ENCODE results near the gene ARMS2.

Gene ARMS2

DNA sequence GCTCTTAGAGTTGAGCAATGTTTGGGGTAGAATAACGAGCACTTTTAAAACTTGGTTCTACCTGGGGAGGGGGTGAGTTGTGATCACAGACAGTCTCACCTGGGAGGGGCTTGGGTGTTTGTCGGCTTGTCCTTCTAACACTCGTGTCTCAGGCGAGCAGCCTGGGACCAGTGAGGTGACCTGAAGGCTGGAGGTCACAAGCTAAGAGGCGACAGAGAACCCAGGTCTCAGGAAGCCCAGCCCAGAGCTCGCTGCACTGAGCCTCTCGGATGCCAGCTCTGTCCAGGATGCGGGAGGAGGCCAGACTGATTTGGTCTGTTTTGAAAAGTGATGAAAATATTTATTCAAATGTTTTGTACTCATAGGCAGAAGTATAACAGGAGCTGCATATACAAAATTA lies 18.7 kb downstream of the ARMS2 start:
- DNase-seq, result no peak

DNA sequence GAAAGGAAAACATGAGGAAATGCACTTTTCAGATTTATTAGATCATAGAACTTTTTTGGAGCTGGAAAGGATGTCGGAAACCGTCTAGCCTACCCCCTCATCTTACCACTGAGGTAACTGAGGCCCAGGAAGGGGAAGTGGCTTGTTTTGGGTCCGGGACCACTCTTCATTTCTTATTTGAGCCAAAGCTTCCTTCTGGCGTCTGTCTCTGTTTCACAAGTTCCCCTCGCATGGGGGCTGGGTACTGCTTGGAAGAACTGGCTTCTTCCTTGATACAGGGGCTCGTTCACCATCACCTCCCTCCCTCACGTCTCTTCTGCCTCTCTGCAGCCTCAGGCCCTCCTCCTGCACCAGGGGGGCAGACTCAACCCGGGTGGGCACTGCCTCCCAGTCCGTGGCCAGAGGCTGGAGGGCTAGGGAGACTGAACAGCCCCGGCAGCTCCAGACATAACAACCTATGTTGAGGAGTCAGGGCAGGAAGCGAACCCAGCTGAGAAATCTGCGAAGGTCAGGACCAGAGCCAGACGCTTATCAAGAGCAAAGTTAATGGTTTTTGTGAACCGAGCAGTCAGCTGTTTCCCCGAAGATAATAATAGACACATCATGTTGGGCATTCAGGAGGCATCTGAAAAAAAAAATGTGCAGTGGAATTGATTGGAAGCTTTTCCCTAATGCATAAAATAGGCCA lies 19.8 kb downstream of the ARMS2 start:
- DNase-seq, result no peak

DNA sequence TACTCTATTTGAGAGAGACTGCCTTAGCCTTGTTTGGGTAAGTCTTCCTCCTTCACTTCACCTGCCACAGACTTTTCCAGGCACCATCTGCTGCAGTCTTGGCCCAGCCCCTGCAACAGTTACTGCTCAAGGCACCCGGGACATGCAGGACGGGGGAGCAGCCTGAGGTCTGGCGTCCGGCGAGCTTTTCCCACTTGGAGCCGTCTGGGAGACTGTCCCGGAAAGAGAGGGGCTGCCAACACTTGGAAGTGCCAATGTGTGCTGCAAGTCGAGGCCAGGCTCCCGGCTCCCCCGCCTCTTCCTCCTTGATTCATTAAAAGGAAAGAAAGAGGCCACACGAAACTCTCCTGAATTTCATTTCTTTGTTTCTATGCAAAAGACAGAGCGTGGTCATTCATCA lies 20.6 kb downstream of the ARMS2 start:
- no peak for DNase-seq

DNA sequence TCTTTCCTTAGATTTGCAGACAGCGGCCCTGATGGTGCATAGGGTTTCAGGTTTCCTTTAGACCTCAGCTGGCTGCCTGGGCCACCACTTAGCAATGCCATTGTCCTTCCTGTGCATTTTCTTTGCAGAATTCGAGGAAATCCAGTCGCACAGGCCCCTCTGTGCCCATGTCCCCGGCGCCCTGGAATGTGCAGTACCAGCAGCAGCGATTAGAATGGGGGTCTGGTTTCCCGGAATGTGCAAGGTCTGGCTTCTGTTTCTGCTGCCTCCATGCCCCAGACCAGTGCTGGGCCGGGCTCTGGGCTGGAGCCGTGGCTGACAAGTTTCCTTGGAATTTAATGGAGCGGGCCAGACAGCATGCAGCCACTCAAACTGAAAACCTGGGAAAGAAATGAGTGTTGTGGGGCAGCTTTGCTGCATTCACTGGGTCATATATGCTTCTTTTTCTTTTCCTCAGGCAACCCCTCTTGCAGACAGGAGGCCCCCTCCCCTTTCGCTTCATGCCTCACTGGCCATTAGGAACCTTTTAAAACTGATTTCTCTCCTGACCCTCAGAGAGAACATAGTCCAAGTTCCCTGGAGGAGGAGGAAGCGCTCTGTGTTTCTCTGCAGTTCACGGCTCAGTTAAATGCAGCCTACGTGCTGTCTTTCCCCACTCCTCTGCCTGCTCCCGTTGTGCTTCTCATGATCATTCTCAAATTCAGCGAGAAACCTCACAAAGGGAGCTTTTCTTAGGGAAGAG lies 21.3 kb downstream of the ARMS2 start:
- no peak for DNase-seq

DNA sequence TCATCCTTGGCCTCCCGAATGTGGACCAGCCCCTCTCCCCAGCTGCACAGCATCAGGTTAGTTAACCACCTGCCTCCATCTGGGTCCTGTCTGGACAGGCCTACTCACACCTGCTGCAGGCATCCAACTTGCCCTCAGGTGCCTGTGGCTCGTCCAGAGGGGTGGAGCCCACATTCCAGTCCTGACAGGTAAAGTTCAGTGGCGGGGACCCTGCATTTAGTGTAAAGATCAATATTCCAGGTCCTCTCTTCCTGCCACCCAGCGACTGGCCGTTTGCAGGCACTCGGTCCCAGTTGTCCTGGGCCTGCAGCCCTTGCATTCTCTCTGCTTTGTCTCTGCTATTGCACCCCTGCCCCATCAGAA lies 21.9 kb downstream of the ARMS2 start:
- DNase-seq, result no peak

DNA sequence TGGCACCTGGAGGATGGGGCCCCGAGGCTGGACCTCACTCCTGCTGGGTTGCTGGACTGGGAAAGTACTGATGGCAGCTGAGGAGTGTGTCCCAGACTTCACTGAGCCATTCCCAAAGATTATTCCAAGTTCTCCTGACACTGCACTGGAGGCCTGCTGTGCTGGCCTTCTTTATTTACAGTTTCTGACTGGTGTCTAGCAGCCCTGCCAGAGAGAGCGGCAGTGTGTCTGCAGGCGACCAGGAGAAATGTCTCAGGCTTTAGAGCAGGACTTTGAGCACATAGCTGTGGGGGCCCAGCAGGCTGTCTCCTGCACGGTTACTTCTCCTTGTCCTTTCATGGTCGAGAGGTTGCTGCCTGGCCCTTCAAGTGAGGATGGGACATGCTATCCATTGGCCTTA lies 23.0 kb downstream of the ARMS2 start:
- DNase-seq, result no peak

DNA sequence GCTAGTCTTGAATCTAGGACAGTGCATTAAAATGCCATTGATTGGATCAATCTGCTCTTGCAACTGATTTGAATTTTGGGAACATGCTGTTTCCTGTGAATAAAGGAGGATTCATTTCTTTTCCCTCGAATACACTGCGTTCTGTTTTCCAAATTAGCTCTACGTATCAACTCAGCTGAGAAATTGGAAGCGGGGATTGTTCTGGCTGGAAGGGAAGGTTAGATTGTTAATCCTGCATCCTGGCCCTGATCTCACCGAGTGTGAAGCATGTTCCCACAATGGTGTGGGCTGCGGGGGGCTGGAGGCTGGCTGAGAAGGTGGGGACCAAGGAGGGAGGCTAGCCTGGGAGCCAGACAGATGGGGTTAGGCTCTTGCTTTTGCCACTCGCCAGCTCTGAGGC lies 24.5 kb downstream of the ARMS2 start:
- no peak for DNase-seq

DNA sequence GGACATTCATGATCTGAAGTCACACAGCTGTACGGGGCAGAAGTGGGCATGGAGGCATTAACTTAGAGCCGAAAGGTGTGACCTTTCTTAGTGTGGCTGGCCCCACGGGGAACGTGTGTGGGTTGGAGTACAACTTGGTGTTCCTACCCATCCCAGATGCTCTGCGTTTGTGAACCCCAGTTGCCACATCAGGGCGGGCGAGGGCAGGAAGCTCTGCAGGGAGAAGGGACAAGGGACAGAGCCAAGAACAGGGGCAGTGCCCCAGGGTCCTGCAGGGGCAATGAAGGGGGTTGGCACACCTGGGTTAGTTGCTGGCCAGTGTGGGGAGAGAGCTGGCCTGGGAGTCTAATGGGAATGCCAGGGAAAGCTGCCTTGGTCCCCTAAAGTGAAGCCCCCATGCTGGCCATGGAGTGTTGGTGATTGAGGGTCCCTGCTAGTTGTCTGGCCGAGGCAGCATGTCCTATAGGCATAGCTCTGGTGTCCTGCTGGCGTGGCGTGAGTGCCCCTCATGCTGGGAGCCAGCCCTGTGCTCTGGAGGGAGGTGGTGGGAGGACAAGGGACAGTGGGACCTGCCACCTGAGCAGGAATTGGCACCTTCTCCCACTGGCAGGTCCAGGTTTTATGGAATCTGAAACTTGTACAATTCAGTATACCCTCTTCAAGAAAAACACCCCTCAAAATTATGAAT lies 25.8 kb downstream of the ARMS2 start:
- DNase-seq, result no peak

DNA sequence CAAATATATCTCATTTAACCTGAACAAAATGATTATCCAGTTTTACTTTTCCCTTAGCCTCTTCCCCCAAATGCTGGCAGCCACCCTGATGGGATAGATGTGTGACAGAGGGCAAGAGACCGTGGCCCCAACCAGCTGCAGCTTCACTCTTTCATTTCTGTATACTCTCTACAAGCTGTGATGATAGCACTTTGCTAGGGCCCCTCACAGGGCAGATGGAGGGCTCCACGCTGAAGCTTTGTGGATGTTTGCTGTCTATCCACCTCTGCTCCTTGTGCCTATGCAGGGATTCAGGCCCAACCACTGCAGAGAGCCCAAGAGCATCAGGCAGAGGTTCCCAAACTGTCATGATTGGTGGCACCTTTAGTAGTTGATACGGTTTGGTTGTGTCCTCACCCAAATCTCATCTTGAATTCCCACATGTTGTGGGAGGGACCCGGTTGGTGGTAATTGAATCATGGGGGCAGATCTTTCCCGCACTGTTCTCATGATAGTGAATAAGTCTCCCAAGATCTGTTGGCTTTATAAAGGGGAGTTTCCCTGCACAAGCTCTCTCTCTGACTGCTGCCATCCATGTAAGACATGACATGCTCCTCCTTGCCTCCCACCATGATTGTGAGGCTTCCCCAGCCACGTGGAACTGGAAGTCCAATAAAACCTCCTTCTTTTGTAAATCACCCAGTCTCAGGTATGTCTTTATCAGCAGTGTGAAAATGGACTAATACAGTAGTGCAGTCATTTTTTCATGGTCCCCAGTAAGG lies 27.0 kb downstream of the ARMS2 start:
- no peak for DNase-seq

DNA sequence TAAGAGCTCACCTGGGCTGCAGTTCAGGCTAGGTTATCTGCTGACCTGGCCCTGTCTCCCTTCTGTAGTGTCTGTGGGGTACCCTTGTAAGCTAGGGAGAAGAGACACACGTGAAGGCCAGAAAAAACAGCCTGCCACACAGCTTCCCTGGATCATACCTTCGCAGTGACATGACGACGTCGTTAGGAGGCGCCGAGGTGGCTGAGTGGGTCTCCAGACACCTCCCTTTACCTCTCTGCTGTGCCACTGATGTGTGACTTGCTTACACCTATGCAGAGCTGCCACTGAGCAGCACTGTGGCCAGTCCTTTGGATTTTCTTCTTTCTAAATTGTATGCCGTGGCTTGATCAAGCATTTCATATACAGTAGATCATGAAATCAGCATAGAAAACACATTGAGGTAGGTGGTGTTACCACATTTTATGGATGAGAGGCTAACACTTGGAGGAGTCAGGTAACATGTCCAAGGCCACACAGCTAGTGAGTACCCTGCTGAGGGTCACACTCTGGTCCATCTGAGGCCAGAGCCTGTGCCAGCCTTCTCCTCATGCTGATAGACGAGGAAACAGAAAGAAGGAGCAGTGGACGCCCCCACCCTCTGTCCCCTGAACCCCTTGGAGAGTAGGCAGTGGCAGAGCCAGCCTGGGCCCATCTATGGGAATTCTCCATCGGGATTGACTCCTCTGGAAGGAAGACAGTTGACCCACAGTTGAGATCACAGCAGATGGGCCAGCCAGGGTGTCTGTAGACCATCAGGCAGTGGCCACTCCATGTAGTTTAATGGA lies 30.0 kb downstream of the ARMS2 start:
- DNase-seq, result no peak

DNA sequence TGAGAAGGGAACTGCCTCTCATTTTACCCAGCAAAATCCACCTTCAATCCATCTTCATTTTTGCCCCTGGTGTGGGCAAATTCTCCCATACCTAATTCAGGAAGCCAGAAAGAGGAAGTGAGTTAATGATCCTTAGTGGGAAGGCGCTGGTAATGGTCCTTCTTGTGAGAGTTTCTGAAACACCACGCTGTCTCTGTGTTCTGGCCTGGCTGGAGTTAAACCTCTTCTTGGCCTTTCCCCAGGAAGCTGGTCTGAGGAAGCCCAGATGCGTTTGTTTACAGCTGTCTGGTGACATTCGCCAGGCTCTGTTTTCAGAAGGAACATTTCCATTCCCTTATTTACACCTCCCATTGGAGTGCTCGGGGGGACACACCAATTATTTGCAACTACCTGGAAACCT lies 31.2 kb downstream of the ARMS2 start:
- no peak for DNase-seq

DNA sequence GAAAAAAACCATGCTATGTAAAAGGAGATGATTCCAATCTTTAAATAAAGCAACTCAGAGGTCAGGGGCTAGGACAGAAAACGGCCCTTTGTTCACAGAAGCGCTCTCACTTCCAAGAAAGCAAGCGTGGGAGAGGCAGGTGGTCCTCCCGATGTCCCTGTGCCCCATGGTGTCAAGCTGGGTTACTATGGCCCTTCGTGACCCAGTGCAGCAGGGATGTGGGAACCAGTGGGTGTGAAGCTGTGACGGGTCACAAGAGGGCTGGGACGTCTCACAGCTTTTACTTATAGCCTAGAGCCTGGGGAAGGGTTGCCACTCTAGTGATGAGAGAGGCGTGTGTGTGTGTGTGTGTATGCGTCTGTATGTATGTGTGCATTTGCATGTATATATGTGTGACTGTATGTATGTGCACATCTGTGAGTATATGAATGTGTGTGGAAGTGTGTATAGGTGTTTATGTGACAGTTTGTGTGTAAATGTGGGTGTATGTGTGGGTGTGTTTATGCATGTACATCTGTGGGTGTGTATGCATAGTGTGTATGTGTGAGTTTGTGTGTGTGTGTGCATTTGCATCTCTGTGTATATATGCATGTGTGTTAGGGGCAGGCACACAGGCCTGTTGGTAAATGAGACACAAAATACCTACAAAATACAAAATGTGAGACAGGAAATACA lies 32.1 kb downstream of the ARMS2 start:
- DNase-seq, result no peak

DNA sequence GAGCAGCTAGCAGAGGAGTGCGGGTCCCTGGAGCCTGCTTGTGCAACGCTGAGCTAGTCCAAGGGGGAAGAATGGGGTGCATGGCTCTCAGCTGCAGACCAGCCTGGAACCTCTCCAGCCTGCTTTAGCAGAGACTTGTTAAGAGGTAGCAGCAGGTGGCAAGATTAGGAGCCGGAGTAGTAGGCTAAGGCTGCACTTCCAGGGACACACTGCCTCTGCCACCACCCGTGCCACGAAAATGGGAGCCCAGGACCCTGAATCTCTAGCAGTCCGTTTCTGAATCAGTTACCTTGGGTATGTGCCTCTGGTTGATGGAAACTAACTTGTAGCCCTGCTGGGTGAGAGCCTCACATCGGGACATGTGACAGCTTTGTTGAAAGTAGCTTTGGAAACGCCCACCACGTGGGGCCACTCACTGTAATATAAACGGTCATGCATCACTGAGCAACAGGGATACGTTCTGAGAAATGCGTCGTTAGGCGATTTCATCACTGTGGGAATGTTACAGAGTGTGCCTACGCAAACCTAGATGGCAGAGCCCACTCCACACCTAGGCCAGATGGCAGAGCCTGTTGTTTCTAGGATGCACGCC lies 32.8 kb downstream of the ARMS2 start:
- DNase-seq, result no peak

DNA sequence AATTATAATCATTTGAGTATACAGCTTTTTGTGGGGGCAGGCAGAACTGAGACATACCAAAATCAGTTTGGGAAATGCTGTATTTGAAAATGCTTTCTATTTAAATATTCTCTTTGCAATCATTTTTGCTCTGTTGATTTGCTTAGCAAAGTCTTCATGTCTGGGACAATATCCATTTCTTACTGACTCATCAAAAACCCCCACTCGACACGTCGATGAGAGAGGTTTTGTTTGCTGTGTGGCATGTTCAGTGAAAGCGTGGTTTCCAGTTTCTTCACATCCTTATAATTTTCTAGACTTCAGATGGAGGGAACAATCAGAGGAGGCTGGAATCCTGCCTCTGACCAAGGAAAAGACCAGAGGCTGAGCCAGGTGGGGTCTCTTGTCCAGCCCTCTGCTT lies 35.8 kb downstream of the ARMS2 start:
- DNase-seq, result no peak

DNA sequence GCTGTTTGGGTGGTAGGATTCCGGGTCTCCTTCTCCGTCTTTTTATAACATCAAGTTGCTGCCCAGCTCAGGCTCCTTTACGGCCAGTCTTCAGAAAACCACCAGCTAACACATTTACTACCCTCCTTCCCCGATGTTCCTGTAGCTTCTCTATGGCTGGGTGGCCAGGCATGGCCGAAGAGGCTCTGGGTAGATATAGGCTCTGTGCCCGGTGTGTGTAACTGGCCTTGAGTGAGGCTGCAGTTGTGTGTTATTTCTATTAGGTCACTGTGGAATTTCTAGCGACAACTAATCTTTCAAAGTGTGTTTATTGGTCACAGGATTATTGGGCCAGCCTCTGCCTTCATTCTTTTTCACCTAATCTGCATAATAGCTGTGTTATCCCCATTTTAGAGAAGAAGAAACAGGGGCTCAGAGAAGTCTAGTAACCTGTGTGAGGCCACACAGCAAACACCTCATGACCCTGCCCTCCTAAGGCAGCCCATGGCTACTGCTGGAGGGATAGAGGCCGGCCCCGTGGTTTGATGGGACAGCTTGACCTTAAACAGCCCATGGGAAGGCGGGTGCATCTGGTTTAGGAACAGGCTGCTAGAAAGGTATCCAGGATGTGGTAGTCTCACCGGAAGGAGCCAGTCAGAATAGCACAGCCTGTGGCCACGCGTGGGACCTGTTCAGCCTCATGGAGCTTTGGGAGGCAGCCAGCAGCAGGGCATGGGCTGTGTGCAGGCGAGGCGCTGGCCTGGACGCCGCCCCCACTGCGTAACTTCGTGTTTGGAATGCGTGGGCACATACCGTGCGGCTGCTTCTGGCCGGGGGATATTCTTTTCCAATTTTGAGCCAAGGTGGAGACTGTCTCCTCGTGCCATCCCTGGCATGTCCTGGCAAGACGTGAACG lies 36.6 kb downstream of the ARMS2 start:
- no peak for DNase-seq

DNA sequence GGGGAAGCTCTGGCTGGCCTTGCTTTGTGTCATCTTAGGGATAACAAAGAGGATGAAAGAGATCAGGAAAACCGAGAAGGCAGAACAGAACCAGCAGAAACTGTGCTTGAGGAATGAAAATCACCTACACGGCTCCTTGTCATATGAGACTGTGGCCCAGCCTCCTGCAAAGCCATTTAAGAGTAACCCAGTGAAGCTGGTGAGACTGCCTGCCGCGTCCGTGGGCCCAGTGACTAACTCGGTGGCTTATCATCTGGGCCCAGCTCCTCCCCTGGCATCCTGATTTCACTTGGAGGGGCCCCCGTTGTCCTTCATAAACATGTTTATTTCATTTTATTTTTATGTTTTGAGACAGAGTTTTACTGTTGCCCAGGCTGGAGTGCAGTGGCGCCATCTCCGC lies 37.6 kb downstream of the ARMS2 start:
- DNase-seq, result no peak

DNA sequence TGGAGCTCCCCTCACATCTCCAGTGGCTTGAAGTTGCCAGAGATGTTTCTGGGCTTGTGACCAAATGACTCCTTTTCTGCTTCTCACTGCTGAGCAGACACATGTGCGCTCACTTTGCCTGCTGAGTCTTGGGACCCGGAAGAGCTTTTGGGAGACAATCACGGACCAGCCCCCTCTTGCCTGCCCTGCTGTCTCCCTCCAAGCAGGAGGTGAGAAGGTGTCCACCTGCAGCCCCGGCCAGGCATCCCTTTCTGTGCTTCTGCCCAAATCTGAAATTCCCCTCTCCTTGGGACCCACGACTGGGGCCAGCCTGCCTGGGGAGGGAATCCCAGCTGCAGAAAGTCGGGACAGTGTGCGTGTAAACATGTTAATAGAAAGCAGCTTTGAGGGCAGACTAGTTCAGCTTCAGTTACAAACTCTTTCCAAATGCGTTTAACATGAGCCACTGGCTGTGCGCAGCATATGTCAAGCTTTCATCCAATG lies 38.6 kb downstream of the ARMS2 start:
- no peak for DNase-seq

DNA sequence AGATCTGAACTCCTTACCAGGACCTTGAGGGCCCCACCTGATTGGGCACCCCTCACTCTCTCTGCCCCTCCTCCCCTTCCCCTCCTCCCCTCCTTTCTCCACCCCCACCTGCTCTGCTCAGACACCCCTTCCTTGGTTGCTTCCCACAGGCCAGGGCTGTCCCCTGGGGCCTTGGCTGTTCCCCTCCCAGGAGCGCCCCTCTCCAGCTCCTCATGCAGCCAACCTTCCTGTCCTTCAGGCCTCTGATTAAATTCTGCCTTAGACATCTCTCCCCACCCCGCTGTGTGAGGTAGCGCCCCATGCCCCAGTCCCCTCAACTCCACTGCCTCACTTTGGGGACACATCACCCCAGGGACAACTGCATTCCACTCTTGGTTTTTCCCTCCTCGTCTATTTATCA lies 39.3 kb downstream of the ARMS2 start:
- DNase-seq, result no peak

DNA sequence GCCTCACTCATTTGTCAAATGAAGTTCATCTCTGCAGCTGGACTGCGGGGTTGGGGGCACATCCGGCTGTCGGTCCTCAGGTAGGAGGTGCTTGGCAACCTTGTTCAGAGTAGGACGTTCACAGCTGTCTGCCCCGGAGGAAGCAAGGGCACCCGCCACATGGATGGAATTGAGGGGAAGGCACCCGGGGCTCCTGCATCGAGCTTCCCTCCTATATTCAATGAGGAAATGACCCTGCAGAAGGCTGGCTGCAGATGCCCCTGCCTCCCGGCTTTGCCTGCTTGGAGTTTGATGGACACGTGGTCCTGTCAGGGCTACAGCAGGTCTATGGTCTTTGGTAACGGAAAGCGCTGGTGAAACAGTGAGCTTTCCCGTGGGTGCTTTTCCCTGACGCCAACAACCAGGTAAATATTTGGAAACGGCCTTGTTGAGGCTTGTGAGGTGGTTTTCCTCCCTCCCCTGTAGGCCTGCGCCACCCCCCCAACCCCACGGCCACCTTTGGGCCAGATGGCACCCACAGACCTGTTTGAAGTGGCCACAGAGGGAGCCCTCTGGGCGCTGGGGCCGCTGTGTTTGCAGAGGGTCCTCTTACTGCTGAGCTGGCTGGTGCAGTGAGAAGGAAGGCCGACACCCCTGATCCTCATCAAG lies 39.8 kb downstream of the ARMS2 start:
- DNase-seq, result no peak

DNA sequence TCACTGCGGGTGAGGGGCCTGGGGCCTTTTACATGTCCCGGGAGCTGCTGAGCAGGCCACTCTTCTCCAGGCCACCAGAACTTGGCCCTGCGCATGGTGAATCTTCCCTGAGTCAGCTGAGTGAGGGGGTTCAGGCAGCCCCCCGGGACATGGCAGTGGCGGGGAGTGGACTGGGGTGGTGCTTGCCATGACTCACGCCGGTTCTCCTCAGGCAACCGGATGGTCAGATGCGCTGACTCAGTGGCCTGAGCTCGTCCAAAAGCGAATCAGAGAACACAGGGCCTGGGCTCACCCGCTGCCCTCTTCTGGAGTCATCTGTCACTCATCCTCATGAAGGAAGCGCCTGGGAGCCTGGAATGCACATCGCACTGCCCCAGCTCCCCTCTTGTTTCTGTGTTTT lies 40.4 kb downstream of the ARMS2 start:
- no peak for DNase-seq
